ENCODE measurements around the gene GMPPA.

The GMPPA gene

DNA sequence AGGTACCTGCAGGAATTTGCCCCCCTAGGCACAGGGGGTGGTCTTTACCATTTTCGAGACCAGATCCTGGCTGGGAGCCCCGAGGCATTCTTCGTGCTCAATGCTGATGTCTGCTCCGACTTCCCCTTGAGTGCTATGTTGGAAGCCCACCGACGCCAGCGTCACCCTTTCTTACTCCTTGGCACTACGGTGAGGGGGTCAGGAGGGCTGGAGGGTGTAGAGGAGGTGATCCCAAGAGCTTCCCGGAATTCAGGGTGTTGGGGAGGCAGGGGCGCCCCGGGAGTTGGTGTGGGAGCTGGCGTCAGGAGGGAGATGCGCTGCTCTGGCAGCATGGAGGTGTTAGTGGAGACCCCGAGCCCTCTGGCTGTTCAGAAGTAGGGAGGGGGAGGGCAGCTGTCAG is 3.2 kb downstream of the GMPPA start:
- TF ChIP-seq ZFX (IDR thresholded peaks at IDR 0.05) = no peak
- TF ChIP-seq, protein P1, sequence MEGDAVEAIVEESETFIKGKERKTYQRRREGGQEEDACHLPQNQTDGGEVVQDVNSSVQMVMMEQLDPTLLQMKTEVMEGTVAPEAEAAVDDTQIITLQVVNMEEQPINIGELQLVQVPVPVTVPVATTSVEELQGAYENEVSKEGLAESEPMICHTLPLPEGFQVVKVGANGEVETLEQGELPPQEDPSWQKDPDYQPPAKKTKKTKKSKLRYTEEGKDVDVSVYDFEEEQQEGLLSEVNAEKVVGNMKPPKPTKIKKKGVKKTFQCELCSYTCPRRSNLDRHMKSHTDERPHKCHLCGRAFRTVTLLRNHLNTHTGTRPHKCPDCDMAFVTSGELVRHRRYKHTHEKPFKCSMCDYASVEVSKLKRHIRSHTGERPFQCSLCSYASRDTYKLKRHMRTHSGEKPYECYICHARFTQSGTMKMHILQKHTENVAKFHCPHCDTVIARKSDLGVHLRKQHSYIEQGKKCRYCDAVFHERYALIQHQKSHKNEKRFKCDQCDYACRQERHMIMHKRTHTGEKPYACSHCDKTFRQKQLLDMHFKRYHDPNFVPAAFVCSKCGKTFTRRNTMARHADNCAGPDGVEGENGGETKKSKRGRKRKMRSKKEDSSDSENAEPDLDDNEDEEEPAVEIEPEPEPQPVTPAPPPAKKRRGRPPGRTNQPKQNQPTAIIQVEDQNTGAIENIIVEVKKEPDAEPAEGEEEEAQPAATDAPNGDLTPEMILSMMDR (conservative IDR thresholded peaks at IDR 0.05) = no peak

DNA sequence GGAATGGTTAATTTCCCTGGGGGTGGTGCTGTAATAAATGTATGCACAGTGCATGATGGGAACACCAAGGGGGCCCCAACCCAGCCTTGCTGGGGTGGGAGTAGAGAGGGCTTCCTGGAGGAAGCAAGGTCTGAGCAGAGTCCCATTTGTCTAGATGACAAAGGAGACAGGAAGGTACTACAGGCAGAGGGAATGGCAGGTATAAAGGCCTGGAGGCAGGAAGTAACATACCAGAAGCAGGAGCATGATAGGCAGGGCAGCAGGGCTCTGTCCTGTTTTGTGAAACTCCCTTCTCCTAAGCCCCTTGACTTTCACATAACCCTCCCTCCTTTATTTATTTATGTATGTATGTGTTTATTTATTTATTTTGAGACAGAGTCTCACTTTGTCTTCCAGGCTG is 3.9 kb downstream of the GMPPA start:
- TF ChIP-seq, protein P1 (conservative IDR thresholded peaks at IDR 0.05) = no peak
- TF ChIP-seq ZFX (IDR thresholded peaks at IDR 0.05) = no peak

More for the DNA sequence above, 3.2 kb downstream of the GMPPA start:
- H3K27ac ChIP-seq = no peak overlapping the region

DNA sequence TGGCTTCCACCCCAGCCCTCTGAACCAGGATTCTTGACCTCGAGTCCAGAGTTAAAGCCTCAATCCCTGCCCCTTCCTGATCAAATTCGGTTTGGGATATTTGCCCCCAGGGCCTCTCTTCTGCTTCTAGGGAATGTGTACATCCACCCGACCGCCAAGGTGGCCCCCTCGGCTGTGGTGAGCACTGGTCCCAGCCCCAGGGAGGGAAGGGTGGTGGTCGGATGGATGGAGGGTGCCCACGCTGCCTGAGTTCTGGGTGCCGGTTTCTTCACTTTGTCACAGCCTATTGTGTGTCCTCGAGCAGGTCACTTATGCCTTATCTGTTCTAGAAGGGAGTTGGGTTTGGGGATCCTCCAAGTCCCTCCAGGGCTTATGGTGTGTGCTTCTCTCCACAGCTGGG is 6.9 kb downstream of the GMPPA start:
- H3K27ac ChIP-seq = no peak overlapping the region
- no peak for TF ChIP-seq ZFX (IDR thresholded peaks at IDR 0.05)
- TF ChIP-seq, protein P1 (conservative IDR thresholded peaks at IDR 0.05) = no peak

More for the DNA sequence above, 3.9 kb downstream of the GMPPA start:
- no peak overlapping the region for H3K27ac ChIP-seq

DNA sequence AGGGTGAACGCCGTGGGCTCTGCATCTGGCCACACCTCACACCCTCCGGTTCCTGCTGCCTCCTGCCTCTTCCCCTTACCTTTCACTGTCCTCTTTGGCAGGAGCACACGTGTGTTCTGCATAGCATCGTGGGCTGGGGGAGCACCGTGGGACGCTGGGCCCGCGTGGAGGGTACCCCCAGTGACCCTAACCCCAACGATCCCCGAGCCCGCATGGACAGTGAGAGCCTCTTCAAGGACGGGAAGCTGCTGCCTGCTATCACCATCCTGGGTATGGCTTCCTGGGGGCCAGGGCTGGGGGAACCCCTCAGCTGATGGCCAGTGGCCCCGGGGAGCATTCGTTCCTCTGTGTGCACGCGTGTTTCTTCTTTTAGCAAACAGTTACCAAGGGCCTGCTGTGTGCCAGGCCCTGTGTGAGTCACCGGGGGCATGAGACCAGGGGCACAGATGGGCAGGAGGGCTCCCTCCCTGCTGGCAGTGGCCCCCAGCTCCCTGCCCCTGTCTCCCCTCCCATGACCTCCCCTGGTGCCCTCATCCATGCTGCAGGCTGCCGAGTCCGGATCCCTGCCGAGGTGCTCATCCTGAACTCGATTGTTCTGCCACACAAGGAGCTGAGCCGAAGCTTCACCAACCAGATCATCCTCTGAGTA is 7.6 kb downstream of the GMPPA start:
- no peak overlapping the region for H3K27ac ChIP-seq
- TF ChIP-seq, protein P1 (conservative IDR thresholded peaks at IDR 0.05) = no peak
- TF ChIP-seq ZFX (IDR thresholded peaks at IDR 0.05) = no peak

DNA sequence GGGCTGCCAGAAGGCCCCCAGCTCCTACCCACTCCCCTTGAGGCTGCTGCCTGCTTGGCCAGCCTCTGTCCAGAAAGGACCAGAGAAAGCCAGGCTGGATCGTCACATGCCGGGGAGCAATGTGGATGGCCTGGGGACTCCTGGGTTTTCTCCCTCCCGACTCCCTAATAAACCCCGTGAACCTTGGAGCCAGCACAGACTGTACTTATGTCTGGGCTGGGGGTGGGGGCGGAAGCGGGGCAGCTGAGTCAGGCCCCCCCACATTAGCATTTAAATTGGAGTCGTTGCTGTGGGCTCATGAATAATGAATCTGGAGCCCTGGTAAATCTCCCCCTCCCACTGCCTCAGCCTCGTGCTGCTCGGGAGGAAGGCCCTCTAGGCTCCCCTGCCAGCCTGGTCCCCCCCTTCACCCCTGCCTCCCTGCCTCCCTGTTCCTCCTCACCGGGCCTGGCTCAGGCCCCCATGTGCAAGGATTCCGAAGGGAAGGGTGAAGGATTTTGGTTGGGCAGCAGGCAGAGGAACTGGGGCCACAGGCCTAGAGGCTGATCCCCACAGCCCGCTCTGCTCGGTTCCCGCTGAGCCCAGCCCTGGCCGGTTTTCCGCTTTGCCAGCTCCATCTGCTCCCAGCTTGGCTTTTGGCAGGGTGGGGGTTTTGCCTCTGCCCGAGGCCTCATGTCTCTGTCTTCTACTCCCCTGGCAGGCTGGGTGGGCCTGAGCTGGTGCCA is 8.3 kb downstream of the GMPPA start:
- H3K27ac ChIP-seq = no peak overlapping the region
- no peak for TF ChIP-seq ZFX (IDR thresholded peaks at IDR 0.05)
- TF ChIP-seq, protein P1 (conservative IDR thresholded peaks at IDR 0.05) = no peak

DNA sequence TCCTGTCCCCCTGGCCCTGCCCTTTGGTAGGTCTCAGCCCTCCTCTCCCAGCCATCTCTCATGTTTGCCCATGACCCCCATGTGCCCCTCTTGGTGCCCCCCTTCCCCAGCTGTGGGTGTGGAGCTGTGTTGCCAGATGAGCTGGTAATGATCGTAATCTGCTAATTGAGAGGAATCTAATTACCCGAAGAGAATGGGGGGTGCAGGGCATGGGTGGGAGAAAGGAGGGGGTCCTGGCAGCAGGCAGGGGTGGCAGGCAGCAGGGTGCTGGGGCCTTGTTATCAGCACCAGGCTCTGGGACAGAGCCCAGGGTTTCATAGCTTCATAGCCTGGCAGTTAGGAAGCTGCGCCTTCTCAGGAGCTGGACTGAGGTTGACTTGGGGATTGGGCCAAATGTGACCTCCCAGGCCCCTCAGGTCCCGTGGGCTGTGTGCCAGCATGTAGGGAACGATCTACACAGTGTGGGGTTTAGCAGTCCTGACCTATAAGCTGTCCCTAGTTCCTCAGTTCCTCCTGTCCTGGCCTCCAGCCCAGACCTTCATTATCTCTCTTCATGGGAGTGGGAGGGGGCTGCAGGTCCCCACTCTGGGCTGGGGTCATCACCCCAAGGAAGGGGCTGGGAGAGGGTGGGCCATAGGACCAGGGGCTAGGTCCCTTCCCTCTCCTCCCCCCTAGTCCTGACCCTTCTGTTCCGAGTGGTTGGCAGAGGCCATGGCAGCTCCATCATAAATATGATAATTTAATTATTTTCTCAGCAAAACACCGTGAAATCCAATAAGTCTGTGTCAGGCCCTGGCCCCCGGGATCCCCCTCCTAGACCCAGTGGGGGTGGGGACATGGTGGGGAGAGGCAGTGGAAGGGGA is 9.1 kb downstream of the GMPPA start:
- no peak for TF ChIP-seq ZFX (IDR thresholded peaks at IDR 0.05)
- TF ChIP-seq, protein P1 (conservative IDR thresholded peaks at IDR 0.05) = no peak
- H3K27ac ChIP-seq = no peak overlapping the region

DNA sequence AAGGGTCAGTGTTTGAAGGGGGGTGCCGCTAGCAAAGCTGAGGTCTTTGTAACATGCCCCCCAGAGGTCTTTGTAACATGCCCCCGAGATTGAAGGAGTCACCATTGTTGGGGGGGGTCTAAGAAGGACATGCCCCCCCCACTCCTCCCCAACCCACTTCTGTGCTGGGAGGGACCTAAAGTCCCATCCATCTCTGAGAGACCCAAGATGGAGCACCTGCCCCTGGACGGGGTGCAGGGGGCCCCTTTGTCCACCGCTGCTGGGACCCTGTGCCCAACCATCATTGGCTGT is 9.7 kb downstream of the GMPPA start:
- TF ChIP-seq, protein P1 (conservative IDR thresholded peaks at IDR 0.05) = no peak
- TF ChIP-seq ZFX (IDR thresholded peaks at IDR 0.05) = no peak

More for the DNA sequence above, 9.7 kb downstream of the GMPPA start:
- H3K27ac ChIP-seq = no peak overlapping the region
